Measurements from ENCODE around the gene SH3BGRL2. TPM values are rescaled to one million over a fixed set of nuclear protein-coding genes. Genes with fewer than 3 reads are reported as not detected.

Gene SH3BGRL2
- 21.6 TPM for polyA plus RNA-seq (2013, experiment 1 of 2)
- 21.4 TPM for polyA plus RNA-seq (2013, experiment 2 of 2)

GRCh38 chr6:79630883-79631692 lies at the start of gene SH3BGRL2:
Gene SH3BGRL2, plus strand, starts transcription at chr6:79631329. Its CDS starts 133 bp downstream, at chr6:79631462.
- no CpG with 5 or more reads among the region's 72 CpGs for WGBS, 2 donors (ENCODE audit: extremely low coverage in 2 of 2, insufficient read length in 2 of 2, insufficient replicate concordance in 1 of 2)
- no peaks in the 10 kb centered on the region for H3K79me1 ChIP-seq (ENCODE audit: low read depth, low read length)
- H3K4ac ChIP-seq (ENCODE audit: low read length): no peak within 1 kb of the TSS
- peaks cover 0 to under 1% (median 0%) of the 10 kb centered on the region in 3 experiments for H3K27me3 ChIP-seq (ENCODE audit: control insufficient read depth in 3 of 3, insufficient read depth in 3 of 3, low read depth in 1 of 3, low read length in 3 of 3)
- no peak within 1 kb of the TSS for H4K91ac ChIP-seq (ENCODE audit: low read depth, low read length, poor library complexity)
- H3K9ac ChIP-seq (ENCODE audit: low read depth, low read length, poor library complexity): peak within 1 kb of the TSS; percentile 95
- peaks cover 4 to 6% of the 10 kb centered on the region in 2 donors for H3K4me1 ChIP-seq (ENCODE audit: control insufficient read depth in 2 of 2, insufficient read depth in 1 of 2, low read depth in 1 of 2, low read length in 2 of 2)
- no peak within 1 kb of the TSS for H3K14ac ChIP-seq (ENCODE audit: low read length)
- peak within 1 kb of the TSS; percentile 99 for H2AFZ ChIP-seq (ENCODE audit: low read length)
- H2BK12ac ChIP-seq (ENCODE audit: low read length): no peak within 1 kb of the TSS
- no peak within 1 kb of the TSS for H2AK5ac ChIP-seq (ENCODE audit: low read depth, low read length)
- H3K27ac ChIP-seq (replicated peaks; ENCODE audit: low read length): peak within 1 kb of the TSS; percentile 72
- H2BK15ac ChIP-seq (ENCODE audit: low read length): no peak within 1 kb of the TSS
- no peaks in the 10 kb centered on the region for H3K9me3 ChIP-seq (replicated peaks in 1 of 2; ENCODE audit: control insufficient read depth in 2 of 2, insufficient read depth in 1 of 2, low read depth in 1 of 2, low read length in 2 of 2)
- H2BK5ac ChIP-seq (ENCODE audit: low read length): peak within 1 kb of the TSS; percentile 4
- peak within 1 kb of the TSS; percentile 58 for H2BK120ac ChIP-seq (ENCODE audit: low read depth, low read length)
- peak; percentile 84 for DNase-seq (ENCODE audit: low spot score)
- H3K4me3 ChIP-seq (ENCODE audit: low read length in 2 of 2): peak within 1 kb of the TSS; percentile 72 to 93
- peak within 1 kb of the TSS; percentile 92 for H3K4me2 ChIP-seq (ENCODE audit: insufficient read depth, low read length, poor library complexity, severe bottlenecking)
- H3K23ac ChIP-seq (ENCODE audit: low read depth, low read length, poor library complexity): peak within 1 kb of the TSS; percentile 90
- H3K36me3 ChIP-seq (replicated peaks in 1 of 2; ENCODE audit: control insufficient read depth in 2 of 2, insufficient read depth in 2 of 2, low read length in 2 of 2): peaks cover 0 to 1% of the 10 kb centered on the region in 2 donors
- H3K18ac ChIP-seq (ENCODE audit: low read length): peak within 1 kb of the TSS; percentile 96
- H4K8ac ChIP-seq (ENCODE audit: low read depth, low read length): peak within 1 kb of the TSS; percentile 92

DNA sequence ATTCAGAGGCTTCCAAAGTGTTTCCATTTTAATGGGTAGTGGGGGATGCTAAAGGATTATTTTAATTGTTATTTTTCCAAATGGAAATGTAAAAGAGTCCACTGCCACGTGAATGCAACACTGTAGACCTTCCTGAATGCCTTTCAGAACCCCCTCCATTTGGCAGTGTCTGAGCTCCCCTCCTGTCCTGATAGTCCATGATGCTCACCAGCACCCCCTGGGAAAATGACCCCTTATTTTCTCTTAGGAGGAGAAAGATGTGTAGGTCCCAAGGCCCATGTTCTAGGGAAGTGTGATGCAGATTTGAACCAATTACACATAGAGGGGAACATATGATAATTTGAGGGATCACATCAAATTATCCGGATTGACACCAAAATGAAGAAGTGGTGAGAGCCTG lies 46.8 kb upstream of the SH3BGRL2 start:
- Histone ChIP-seq H3K4me2 (ENCODE audit: insufficient read depth, low read length, poor library complexity, severe bottlenecking) (no peak overlapping the region), H2BK12ac (ENCODE audit: low read length) (no peak overlapping the region), H3K14ac (ENCODE audit: low read length) (no peak overlapping the region), H3K36me3 (replicated peaks in 1 of 2; ENCODE audit: control insufficient read depth in 2 of 2, insufficient read depth in 2 of 2, low read length in 2 of 2) (no peaks in the 10 kb centered on the region), H4K91ac (ENCODE audit: low read depth, low read length, poor library complexity) (no peak overlapping the region), H3K9me3 (replicated peaks in 1 of 2; ENCODE audit: control insufficient read depth in 2 of 2, insufficient read depth in 1 of 2, low read depth in 1 of 2, low read length in 2 of 2) (no peaks in the 10 kb centered on the region), H2AFZ (ENCODE audit: low read length) (no peak overlapping the region), H3K27me3 (ENCODE audit: control insufficient read depth in 3 of 3, insufficient read depth in 3 of 3, low read depth in 1 of 3, low read length in 3 of 3) (no peaks in the 10 kb centered on the region), H2BK5ac (ENCODE audit: low read length) (no peak overlapping the region), H2BK15ac (ENCODE audit: low read length) (no peak overlapping the region), H3K18ac (ENCODE audit: low read length) (no peak overlapping the region), H2AK5ac (ENCODE audit: low read depth, low read length) (no peak overlapping the region), H3K79me1 (ENCODE audit: low read depth, low read length) (no peaks in the 10 kb centered on the region), H3K27ac (replicated peaks; ENCODE audit: low read length) (no peak overlapping the region), H3K4ac (ENCODE audit: low read length) (no peak overlapping the region), H3K4me3 (ENCODE audit: low read length in 2 of 2) (no peak overlapping the region), H4K8ac (ENCODE audit: low read depth, low read length) (no peak overlapping the region), H3K9ac (ENCODE audit: low read depth, low read length, poor library complexity) (no peak overlapping the region), H3K4me1 (ENCODE audit: control insufficient read depth in 2 of 2, insufficient read depth in 1 of 2, low read depth in 1 of 2, low read length in 2 of 2) (no peaks in the 10 kb centered on the region), H3K23ac (ENCODE audit: low read depth, low read length, poor library complexity) (no peak overlapping the region), H2BK120ac (ENCODE audit: low read depth, low read length) (no peak overlapping the region)
- no peak for DNase-seq (ENCODE audit: low spot score)
- no CpG with 5 or more reads among the region's 2 CpGs for WGBS, 2 donors (ENCODE audit: extremely low coverage in 2 of 2, insufficient read length in 2 of 2, insufficient replicate concordance in 1 of 2)

DNA sequence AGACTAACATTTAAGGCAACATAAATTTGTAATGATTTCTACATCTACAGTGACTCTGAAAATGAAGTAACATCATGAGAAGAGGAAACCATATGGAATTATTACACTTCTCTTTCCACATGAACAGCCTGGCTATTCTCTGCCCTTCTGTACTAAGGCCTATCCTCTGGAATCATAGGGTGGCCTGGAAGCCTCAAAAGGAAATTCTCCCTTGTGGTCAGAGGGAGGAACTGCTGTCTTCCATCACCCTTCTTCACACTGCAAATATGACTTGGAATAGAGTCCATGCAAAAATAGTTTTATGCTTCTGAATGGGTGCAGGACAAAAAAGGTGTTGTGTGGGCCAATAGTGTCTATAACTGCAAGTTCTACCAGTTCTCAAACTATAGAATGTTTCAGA lies 44.6 kb upstream of the SH3BGRL2 start:
- no peak overlapping the region for H2BK5ac ChIP-seq (ENCODE audit: low read length)
- no peak overlapping the region for H3K27ac ChIP-seq (replicated peaks; ENCODE audit: low read length)
- no peak overlapping the region for H2AFZ ChIP-seq (ENCODE audit: low read length)
- no peak for DNase-seq (ENCODE audit: low spot score)
- no peaks in the 10 kb centered on the region for H3K27me3 ChIP-seq (ENCODE audit: control insufficient read depth in 3 of 3, insufficient read depth in 3 of 3, low read depth in 1 of 3, low read length in 3 of 3)
- no peaks in the 10 kb centered on the region for H3K36me3 ChIP-seq (replicated peaks in 1 of 2; ENCODE audit: control insufficient read depth in 2 of 2, insufficient read depth in 2 of 2, low read length in 2 of 2)
- no peaks in the 10 kb centered on the region for H3K79me1 ChIP-seq (ENCODE audit: low read depth, low read length)
- H3K9me3 ChIP-seq (replicated peaks in 1 of 2; ENCODE audit: control insufficient read depth in 2 of 2, insufficient read depth in 1 of 2, low read depth in 1 of 2, low read length in 2 of 2): no peaks in the 10 kb centered on the region
- H2BK120ac ChIP-seq (ENCODE audit: low read depth, low read length): no peak overlapping the region
- no peak overlapping the region for H3K9ac ChIP-seq (ENCODE audit: low read depth, low read length, poor library complexity)
- no peak overlapping the region for H2BK15ac ChIP-seq (ENCODE audit: low read length)
- H3K4ac ChIP-seq (ENCODE audit: low read length): no peak overlapping the region
- no peak overlapping the region for H4K91ac ChIP-seq (ENCODE audit: low read depth, low read length, poor library complexity)
- no peak overlapping the region for H3K23ac ChIP-seq (ENCODE audit: low read depth, low read length, poor library complexity)
- H3K4me1 ChIP-seq (ENCODE audit: control insufficient read depth in 2 of 2, insufficient read depth in 1 of 2, low read depth in 1 of 2, low read length in 2 of 2): no peaks in the 10 kb centered on the region
- H2BK12ac ChIP-seq (ENCODE audit: low read length): no peak overlapping the region
- H2AK5ac ChIP-seq (ENCODE audit: low read depth, low read length): no peak overlapping the region
- no peak overlapping the region for H3K4me2 ChIP-seq (ENCODE audit: insufficient read depth, low read length, poor library complexity, severe bottlenecking)
- H3K14ac ChIP-seq (ENCODE audit: low read length): no peak overlapping the region
- H3K4me3 ChIP-seq (ENCODE audit: low read length in 2 of 2): no peak overlapping the region
- no peak overlapping the region for H4K8ac ChIP-seq (ENCODE audit: low read depth, low read length)
- H3K18ac ChIP-seq (ENCODE audit: low read length): no peak overlapping the region

DNA sequence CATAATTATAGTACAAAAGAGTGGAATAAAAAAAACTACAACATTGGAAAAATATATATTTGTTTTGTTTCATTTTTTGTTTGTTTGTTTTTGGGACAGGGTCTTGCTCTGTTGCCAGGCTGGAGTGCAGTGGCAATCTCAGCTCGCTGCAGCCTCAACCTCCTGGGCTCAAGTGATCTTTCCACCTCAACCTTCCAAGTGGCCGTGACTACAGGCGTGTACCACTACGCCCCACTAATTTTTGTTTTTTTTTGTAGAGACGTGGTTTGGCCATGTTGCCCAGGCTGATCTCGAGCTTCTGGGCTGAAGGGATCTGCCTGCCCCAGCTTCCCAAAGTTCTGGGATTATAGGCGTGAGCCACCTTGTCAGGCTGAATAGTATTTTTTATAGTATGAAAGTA lies 41.4 kb upstream of the SH3BGRL2 start:
- Histone ChIP-seq H2BK120ac (ENCODE audit: low read depth, low read length) (no peak overlapping the region), H2BK12ac (ENCODE audit: low read length) (no peak overlapping the region), H3K9me3 (replicated peaks in 1 of 2; ENCODE audit: control insufficient read depth in 2 of 2, insufficient read depth in 1 of 2, low read depth in 1 of 2, low read length in 2 of 2) (peaks cover 0 to 2% of the 10 kb centered on the region in 2 donors), H3K4me3 (ENCODE audit: low read length in 2 of 2) (no peak overlapping the region), H3K4ac (ENCODE audit: low read length) (no peak overlapping the region), H3K36me3 (replicated peaks in 1 of 2; ENCODE audit: control insufficient read depth in 2 of 2, insufficient read depth in 2 of 2, low read length in 2 of 2) (no peaks in the 10 kb centered on the region), H2AK5ac (ENCODE audit: low read depth, low read length) (no peak overlapping the region), H4K91ac (ENCODE audit: low read depth, low read length, poor library complexity) (no peak overlapping the region), H3K23ac (ENCODE audit: low read depth, low read length, poor library complexity) (no peak overlapping the region), H2BK5ac (ENCODE audit: low read length) (no peak overlapping the region), H3K14ac (ENCODE audit: low read length) (no peak overlapping the region), H2BK15ac (ENCODE audit: low read length) (no peak overlapping the region), H3K79me1 (ENCODE audit: low read depth, low read length) (no peaks in the 10 kb centered on the region), H3K27me3 (ENCODE audit: control insufficient read depth in 3 of 3, insufficient read depth in 3 of 3, low read depth in 1 of 3, low read length in 3 of 3) (no peaks in the 10 kb centered on the region), H3K18ac (ENCODE audit: low read length) (no peak overlapping the region), H2AFZ (ENCODE audit: low read length) (no peak overlapping the region), H3K4me1 (ENCODE audit: control insufficient read depth in 2 of 2, insufficient read depth in 1 of 2, low read depth in 1 of 2, low read length in 2 of 2) (no peaks in the 10 kb centered on the region), H3K27ac (replicated peaks; ENCODE audit: low read length) (no peak overlapping the region), H3K9ac (ENCODE audit: low read depth, low read length, poor library complexity) (no peak overlapping the region), H4K8ac (ENCODE audit: low read depth, low read length) (no peak overlapping the region), H3K4me2 (ENCODE audit: insufficient read depth, low read length, poor library complexity, severe bottlenecking) (no peak overlapping the region)
- no CpG with 5 or more reads among the region's 7 CpGs for WGBS, 2 donors (ENCODE audit: extremely low coverage in 2 of 2, insufficient read length in 2 of 2, insufficient replicate concordance in 1 of 2)
- no peak for DNase-seq (ENCODE audit: low spot score)

Data from neuronal stem cell (in vitro differentiated cells).